B cell (primary cell): ENCODE data around the gene SETBP1.

Source experiments
- EZH2 ChIP-seq: IDR thresholded peaks from 2 replicates; pipeline ENCODE4 v1.6.1; 2012; ENCODE audit warnings: borderline replicate concordance, low read depth, mild to moderate bottlenecking, moderate library complexity, low read length; ENCODE audit not compliant: insufficient read depth, poor library complexity, severe bottlenecking
- TF ChIP-seq, protein P1 (sequence below): fragments of 200-600 bp; IDR thresholded peaks from one replicate; pipeline ENCODE4 v1.8.0; 2022; ENCODE audit warnings: antibody characterized with exemption, mild to moderate bottlenecking

DNA sequence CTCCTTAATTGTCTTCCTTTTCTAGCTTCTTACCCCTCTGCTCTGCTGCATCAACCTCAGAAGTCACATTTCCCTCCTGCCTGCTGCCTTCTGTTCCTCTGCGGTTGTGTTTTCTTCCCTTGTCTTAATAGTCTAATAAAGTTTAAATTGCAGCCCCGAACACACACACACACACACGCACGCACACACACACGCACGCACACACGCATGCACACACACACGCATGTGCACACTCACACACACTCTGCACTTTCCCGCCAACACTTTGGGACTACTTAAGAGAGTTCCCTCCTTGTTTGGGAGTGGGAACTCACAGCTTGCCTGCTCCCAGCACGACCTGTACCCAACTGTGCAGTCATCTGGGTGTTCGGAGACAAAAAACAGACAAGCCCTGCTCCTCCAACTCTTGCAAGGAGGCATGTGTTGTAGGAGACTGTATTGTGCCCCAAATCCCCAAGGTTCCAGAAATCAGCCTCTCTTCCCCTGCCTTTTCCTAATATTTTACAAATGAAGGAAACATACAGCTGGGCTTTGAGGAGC is 99.1 kb downstream of the SETBP1 start:
- no peak for TF ChIP-seq EZH2
- TF ChIP-seq, protein P1, sequence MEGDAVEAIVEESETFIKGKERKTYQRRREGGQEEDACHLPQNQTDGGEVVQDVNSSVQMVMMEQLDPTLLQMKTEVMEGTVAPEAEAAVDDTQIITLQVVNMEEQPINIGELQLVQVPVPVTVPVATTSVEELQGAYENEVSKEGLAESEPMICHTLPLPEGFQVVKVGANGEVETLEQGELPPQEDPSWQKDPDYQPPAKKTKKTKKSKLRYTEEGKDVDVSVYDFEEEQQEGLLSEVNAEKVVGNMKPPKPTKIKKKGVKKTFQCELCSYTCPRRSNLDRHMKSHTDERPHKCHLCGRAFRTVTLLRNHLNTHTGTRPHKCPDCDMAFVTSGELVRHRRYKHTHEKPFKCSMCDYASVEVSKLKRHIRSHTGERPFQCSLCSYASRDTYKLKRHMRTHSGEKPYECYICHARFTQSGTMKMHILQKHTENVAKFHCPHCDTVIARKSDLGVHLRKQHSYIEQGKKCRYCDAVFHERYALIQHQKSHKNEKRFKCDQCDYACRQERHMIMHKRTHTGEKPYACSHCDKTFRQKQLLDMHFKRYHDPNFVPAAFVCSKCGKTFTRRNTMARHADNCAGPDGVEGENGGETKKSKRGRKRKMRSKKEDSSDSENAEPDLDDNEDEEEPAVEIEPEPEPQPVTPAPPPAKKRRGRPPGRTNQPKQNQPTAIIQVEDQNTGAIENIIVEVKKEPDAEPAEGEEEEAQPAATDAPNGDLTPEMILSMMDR = no peak
